Measurements from ENCODE around the gene TCERG1L.
"Not testable (repeated sequence)": the region's sequence is repeated elsewhere in the genome, so short reads cannot be mapped to it uniquely, and the experiment has no call there.

The TCERG1L gene

DNA sequence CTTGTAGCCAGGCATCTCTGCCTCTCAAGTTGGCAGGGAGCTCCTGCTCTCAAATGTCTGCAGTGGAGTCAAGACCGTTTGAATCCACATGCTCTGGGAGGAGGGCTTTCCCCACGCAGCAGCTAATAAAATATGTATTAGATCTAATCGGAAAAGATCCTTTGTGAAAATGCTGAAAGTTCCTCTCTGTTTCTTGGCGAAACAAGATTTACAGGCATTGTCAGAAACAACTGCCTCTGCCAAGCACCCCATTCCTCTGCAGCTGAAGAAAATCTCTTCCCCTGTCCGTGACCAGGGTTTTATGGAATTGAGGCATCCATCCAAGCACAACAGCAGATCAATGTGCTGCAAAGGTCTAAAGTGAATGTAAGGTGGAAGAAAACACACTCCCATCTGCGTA lies 165.8 kb downstream of the TCERG1L start:
- no peaks in the 10 kb centered on the region for H3K36me3 ChIP-seq (ENCODE audit: control insufficient read depth, insufficient read depth, low read length)
- no peak overlapping the region for H3K27ac ChIP-seq (ENCODE audit: low read length)
- WGBS (ENCODE audit: insufficient coverage, insufficient read length): no CpG with 5 or more reads among the region's 6 CpGs
- no peaks in the 10 kb centered on the region for H3K4me1 ChIP-seq (ENCODE audit: control insufficient read depth, insufficient read depth, low read length)
- H3K27me3 ChIP-seq (ENCODE audit: control insufficient read depth, insufficient read depth, low read length): no peaks in the 10 kb centered on the region
- H3K9me3 ChIP-seq (ENCODE audit: control insufficient read depth, insufficient read depth, low read length): peaks cover 37% of the 10 kb centered on the region
- no peak for DNase-seq (ENCODE audit: low read depth, low spot score)
- H3K4me3 ChIP-seq (ENCODE audit: low read length): no peak overlapping the region

DNA sequence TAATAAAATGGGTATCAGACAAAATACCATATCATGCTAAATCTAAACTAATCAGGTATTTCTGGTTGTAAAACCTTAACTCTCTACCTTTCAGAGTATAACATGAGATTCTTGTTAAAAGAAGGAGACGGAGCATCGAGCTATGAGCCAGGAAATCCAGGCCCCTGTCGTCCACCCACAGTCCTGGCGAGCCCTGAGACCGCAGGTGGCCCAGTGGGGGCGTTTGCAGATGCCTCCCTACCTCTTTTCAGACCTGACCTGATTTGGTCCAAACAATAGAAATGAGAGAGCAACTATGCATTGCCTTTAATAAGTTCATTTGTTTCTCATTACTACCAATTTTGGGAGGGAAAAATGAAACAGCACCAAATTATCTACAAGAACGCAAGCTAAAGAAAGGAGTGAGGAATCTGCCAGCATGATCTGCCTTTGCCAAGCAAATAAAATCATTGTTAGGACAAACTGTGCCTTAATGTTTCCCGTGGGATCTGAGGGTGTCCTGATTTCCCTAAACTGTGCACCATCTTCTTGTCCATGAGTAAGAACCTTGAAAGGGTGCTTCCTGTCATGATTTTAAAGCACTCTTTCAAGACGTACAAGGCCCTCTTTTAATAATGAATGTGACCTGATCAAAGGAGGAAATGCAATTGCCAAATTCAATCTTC lies 166.7 kb downstream of the TCERG1L start:
- no peaks in the 10 kb centered on the region for H3K36me3 ChIP-seq (ENCODE audit: control insufficient read depth, insufficient read depth, low read length)
- DNase-seq (ENCODE audit: low read depth, low spot score): no peak
- peaks cover 34% of the 10 kb centered on the region for H3K9me3 ChIP-seq (ENCODE audit: control insufficient read depth, insufficient read depth, low read length)
- no peaks in the 10 kb centered on the region for H3K27me3 ChIP-seq (ENCODE audit: control insufficient read depth, insufficient read depth, low read length)
- WGBS (ENCODE audit: insufficient coverage, insufficient read length): no CpG with 5 or more reads among the region's 9 CpGs
- no peaks in the 10 kb centered on the region for H3K4me1 ChIP-seq (ENCODE audit: control insufficient read depth, insufficient read depth, low read length)
- no peak overlapping the region for H3K4me3 ChIP-seq (ENCODE audit: low read length)
- H3K27ac ChIP-seq (ENCODE audit: low read length): no peak overlapping the region

DNA sequence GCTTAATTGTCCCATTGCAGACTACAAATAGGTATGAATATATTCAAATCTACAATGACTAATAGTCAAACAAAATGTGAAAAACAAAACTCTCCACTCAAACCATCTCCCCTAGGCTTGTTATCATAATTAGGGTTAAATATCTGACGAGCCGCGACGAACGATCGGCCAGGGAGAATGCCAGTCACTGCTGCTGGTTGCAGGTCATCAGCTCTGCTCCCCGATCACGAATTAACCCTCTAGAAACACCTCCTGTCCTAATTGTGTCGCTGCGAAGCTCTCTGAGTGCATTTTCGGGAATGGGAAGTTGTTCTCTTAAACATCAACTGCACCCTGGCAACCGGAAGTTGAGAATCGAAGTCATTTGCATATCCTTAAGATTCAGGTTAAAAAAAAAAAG lies 167.3 kb downstream of the TCERG1L start:
- H3K27me3 ChIP-seq (ENCODE audit: control insufficient read depth, insufficient read depth, low read length): no peaks in the 10 kb centered on the region
- no peak overlapping the region for H3K27ac ChIP-seq (ENCODE audit: low read length)
- H3K4me3 ChIP-seq (ENCODE audit: low read length): no peak overlapping the region
- peaks cover 31% of the 10 kb centered on the region for H3K9me3 ChIP-seq (ENCODE audit: control insufficient read depth, insufficient read depth, low read length)
- H3K4me1 ChIP-seq (ENCODE audit: control insufficient read depth, insufficient read depth, low read length): no peaks in the 10 kb centered on the region
- no peaks in the 10 kb centered on the region for H3K36me3 ChIP-seq (ENCODE audit: control insufficient read depth, insufficient read depth, low read length)
- DNase-seq (ENCODE audit: low read depth, low spot score): no peak
- WGBS (ENCODE audit: insufficient coverage, insufficient read length): no CpG with 5 or more reads among the region's 13 CpGs

DNA sequence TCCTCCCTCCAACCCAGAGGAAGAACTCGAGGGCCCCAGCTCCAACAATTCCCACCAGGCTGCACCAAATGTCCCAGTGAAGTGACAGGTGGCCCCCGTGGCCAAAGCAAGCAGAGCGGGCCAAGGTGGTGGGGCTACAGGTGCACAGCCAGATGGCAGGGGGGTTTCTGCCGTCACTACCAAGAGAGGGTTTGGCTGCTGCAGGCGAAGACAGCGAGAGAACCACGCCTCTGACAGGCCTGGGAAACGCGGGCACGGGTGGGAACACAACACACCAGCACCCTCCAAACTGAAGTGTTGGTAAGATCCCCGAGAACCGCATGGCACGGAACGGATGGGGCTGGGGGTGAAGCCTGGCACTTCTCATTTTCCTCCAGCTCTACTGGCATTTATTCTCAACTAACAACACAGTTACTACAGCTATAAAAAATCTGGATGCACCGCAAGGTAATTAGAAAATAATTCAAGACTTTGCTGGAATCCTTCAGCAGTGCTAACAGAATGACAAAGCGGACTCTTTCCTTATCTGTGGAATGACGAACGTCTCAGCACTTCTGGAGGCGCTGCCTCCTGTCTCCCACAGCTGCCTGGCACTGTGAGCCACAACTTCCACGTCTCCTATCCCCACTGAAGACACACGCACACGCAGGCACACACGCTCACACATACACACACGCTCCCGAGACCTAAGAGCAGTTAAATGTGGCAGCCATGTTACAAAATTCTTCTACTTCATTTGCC lies 167.9 kb downstream of the TCERG1L start:
- no CpG with 5 or more reads among the region's 25 CpGs for WGBS (ENCODE audit: insufficient coverage, insufficient read length)
- H3K27me3 ChIP-seq (ENCODE audit: control insufficient read depth, insufficient read depth, low read length): no peaks in the 10 kb centered on the region
- no peak overlapping the region for H3K4me3 ChIP-seq (ENCODE audit: low read length)
- H3K9me3 ChIP-seq (ENCODE audit: control insufficient read depth, insufficient read depth, low read length): peaks cover 30% of the 10 kb centered on the region
- H3K4me1 ChIP-seq (ENCODE audit: control insufficient read depth, insufficient read depth, low read length): no peaks in the 10 kb centered on the region
- no peaks in the 10 kb centered on the region for H3K36me3 ChIP-seq (ENCODE audit: control insufficient read depth, insufficient read depth, low read length)
- no peak overlapping the region for H3K27ac ChIP-seq (ENCODE audit: low read length)
- DNase-seq (ENCODE audit: low read depth, low spot score): no peak

DNA sequence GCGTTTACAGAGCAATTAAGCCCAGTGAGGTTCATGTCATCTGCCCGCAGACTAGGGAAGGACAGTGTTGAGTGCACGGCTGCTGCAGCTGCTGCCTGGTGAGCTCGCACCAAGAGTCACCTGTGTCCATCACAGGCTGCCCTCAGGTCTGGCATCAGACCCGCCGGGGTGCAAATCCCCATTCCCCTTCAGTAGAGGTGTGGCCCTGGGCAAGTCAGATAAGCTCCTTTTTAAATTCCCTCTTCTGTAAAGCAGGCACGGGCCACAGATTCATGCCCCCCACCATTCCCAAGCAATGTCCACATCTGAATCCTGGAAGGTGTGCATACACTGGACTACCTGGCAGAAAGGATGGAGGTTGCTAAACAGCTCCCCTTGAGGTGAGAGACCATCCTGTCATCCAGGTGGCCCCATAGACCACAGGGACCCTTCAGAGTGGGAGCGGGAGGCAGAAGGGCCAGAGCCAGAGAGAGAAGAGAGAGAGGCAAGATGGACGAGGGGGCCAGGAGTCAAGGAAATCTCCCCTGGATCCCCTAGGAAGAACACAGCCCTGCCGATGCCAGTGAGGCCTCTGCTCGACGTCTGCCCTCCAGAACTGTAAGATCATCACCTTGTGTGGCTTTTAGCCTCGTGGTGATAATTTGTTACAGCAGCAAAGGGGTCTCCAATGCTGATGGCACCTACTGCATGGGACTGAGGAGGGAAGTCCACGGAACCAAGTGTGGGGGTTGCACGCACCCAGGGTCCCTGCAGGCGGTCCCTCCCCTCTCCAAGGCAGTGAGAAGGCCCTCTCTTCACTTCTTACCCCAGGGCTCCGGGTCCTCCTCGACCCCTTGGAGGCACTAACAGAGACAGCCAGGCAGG lies 168.8 kb downstream of the TCERG1L start:
- Histone ChIP-seq H3K4me1 (ENCODE audit: control insufficient read depth, insufficient read depth, low read length) (no peaks in the 10 kb centered on the region), H3K9me3 (ENCODE audit: control insufficient read depth, insufficient read depth, low read length) (peaks cover 29% of the 10 kb centered on the region), H3K27ac (ENCODE audit: low read length) (no peak overlapping the region), H3K36me3 (ENCODE audit: control insufficient read depth, insufficient read depth, low read length) (no peaks in the 10 kb centered on the region), H3K4me3 (ENCODE audit: low read length) (no peak overlapping the region), H3K27me3 (ENCODE audit: control insufficient read depth, insufficient read depth, low read length) (no peaks in the 10 kb centered on the region)
- no CpG with 5 or more reads among the region's 18 CpGs for WGBS (ENCODE audit: insufficient coverage, insufficient read length)
- no peak for DNase-seq (ENCODE audit: low read depth, low spot score)

DNA sequence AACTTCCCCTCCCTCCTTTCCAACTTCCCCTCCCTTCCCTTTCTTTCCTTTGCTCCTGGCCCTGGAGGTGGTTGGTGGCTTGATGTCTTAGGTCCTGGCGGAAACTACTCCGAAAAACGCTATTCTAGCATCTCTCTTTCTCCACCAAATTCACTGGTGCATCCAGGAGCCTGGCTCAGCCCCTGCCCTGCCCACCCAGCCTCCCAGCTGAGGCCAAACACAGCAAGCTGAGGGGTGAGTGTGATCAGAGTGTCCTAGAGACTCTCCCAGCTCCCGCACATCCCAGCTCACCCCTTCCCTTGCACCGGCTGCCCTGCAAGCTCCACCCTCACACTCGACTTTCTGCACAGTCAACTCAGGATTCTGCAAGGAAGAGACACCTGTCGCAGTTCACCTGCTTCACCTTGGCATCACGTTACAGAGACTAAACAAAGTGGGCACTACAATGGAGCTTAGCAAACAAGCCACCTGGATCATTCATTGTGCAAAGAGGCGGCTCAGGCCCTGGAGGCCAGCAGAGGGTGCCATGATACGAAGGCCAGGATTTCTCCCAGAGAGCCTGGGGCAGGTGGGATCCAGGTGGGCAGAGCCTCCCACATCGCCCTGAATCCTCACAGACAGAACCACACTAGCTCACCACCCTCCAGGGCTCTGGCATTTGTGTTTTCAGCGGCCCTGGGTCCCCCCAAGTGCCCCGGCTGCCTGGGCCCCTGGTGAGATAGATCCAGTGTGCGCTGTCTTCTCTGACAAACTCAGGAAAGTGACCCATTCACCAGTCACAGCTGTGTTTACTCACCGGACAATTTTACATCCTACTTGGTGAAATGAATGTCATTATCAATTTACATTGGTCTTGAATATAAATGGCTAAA lies 169.6 kb downstream of the TCERG1L start:
- DNase-seq (ENCODE audit: low read depth, low spot score): no peak
- H3K27ac ChIP-seq (ENCODE audit: low read length): no peak overlapping the region
- no CpG with 5 or more reads among the region's 15 CpGs for WGBS (ENCODE audit: insufficient coverage, insufficient read length)
- no peak overlapping the region for H3K4me3 ChIP-seq (ENCODE audit: low read length)
- H3K36me3 ChIP-seq (ENCODE audit: control insufficient read depth, insufficient read depth, low read length): no peaks in the 10 kb centered on the region
- H3K27me3 ChIP-seq (ENCODE audit: control insufficient read depth, insufficient read depth, low read length): no peaks in the 10 kb centered on the region
- peaks cover 32% of the 10 kb centered on the region for H3K9me3 ChIP-seq (ENCODE audit: control insufficient read depth, insufficient read depth, low read length)
- no peaks in the 10 kb centered on the region for H3K4me1 ChIP-seq (ENCODE audit: control insufficient read depth, insufficient read depth, low read length)

DNA sequence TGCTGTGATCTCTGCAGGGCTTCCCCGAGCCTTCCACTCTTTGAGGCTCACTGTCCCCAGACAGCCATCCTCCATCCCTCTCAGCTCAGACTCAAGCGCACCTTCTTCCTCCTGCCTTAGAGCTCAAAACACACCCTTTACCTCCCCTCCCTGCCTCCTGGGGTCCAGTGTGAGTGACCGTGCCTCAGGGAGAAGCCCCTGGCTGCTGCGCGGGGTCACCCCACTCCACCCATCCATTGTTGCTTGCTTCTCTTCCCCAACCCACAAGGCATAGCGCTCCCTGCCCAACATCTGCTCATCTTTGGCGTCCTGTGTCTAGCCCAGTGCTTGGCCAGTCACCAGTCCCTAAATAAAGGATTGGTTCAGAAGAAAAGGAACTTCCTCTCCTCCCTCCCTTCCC lies 170.3 kb downstream of the TCERG1L start:
- Histone ChIP-seq H3K27me3 (ENCODE audit: control insufficient read depth, insufficient read depth, low read length) (no peaks in the 10 kb centered on the region), H3K9me3 (ENCODE audit: control insufficient read depth, insufficient read depth, low read length) (peaks cover 32% of the 10 kb centered on the region), H3K4me1 (ENCODE audit: control insufficient read depth, insufficient read depth, low read length) (no peaks in the 10 kb centered on the region), H3K27ac (ENCODE audit: low read length) (no peak overlapping the region), H3K36me3 (ENCODE audit: control insufficient read depth, insufficient read depth, low read length) (no peaks in the 10 kb centered on the region), H3K4me3 (ENCODE audit: low read length) (no peak overlapping the region)
- no peak for DNase-seq (ENCODE audit: low read depth, low spot score)
- WGBS (ENCODE audit: insufficient coverage, insufficient read length): no CpG with 5 or more reads among the region's 7 CpGs

DNA sequence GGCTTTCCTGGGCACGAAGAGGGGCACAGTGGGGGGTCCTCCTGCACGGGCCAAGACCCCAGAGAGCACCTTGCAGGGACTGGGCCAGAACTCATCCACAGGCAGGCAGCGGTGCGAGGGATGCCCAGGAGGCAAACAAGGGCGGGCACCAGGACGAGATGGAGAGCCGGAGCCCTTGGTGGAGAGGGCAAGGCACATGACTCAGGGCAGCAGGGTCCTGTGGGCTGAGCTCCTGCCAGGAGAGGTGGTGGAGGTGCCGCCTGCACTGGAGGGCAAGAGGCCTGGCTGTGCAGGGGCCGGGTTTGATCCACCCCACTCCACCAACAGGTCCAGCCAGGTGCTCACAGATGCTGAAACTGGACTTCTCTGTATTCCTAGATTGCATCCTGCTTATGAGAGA lies 170.9 kb downstream of the TCERG1L start:
- peaks cover 37% of the 10 kb centered on the region for H3K9me3 ChIP-seq (ENCODE audit: control insufficient read depth, insufficient read depth, low read length)
- no peaks in the 10 kb centered on the region for H3K36me3 ChIP-seq (ENCODE audit: control insufficient read depth, insufficient read depth, low read length)
- WGBS (ENCODE audit: insufficient coverage, insufficient read length): no CpG with 5 or more reads among the region's 9 CpGs
- H3K27me3 ChIP-seq (ENCODE audit: control insufficient read depth, insufficient read depth, low read length): no peaks in the 10 kb centered on the region
- H3K4me3 ChIP-seq (ENCODE audit: low read length): no peak overlapping the region
- H3K4me1 ChIP-seq (ENCODE audit: control insufficient read depth, insufficient read depth, low read length): no peaks in the 10 kb centered on the region
- H3K27ac ChIP-seq (ENCODE audit: low read length): no peak overlapping the region
- no peak for DNase-seq (ENCODE audit: low read depth, low spot score)

DNA sequence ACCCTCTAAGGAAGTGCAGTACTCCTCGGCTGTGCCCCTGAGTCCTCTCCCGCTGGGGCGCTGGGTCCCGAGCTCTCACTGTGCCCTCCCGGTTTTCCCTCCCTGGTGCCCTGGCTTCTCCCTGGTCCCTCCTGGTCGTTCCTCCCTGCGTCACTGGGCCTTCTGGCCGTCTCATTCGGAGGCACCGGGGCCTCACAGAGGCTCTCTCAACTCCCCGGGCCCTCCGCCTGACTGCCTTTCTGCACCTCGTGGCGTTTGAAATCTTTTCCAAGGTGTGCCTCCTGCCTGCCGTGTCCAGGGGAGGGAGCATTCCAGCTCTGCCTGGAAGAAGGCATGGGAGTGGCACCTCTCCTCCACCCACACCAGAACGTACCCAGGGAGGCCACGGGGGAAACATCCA lies 174.3 kb downstream of the TCERG1L start:
- Histone ChIP-seq H3K27ac (ENCODE audit: low read length) (no peak overlapping the region), H3K36me3 (ENCODE audit: control insufficient read depth, insufficient read depth, low read length) (no peaks in the 10 kb centered on the region), H3K4me3 (ENCODE audit: low read length) (no peak overlapping the region), H3K27me3 (ENCODE audit: control insufficient read depth, insufficient read depth, low read length) (no peaks in the 10 kb centered on the region), H3K9me3 (ENCODE audit: control insufficient read depth, insufficient read depth, low read length) (peaks cover 35% of the 10 kb centered on the region), H3K4me1 (ENCODE audit: control insufficient read depth, insufficient read depth, low read length) (no peaks in the 10 kb centered on the region)
- no CpG with 5 or more reads among the region's 17 CpGs for WGBS (ENCODE audit: insufficient coverage, insufficient read length)
- DNase-seq (ENCODE audit: low read depth, low spot score): no peak

DNA sequence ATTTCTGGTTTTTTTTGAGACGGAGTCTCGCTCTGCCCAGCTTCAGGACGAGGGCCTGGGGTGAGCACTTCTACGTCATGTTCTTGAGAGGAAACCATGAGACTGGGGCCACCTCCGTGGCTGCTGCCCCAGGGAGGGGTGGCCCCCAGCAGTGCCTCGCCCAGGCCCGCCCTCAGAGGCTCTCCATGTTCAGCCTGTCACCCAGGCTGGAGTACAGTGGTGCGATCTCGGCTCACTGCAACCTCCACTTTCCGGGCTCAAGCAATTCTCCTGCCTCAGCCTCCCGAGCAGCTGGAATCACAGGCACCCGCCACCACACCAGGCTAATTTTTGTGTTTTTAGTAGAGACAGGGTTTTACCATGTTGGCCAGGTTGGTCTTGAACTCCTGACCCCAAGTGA lies 175.2 kb downstream of the TCERG1L start:
- H3K36me3 ChIP-seq (ENCODE audit: control insufficient read depth, insufficient read depth, low read length); H3K4me3 ChIP-seq (ENCODE audit: low read length); H3K27me3 ChIP-seq (ENCODE audit: control insufficient read depth, insufficient read depth, low read length); H3K4me1 ChIP-seq (ENCODE audit: control insufficient read depth, insufficient read depth, low read length); DNase-seq (ENCODE audit: low read depth, low spot score); H3K27ac ChIP-seq (ENCODE audit: low read length): not testable (repeated sequence)
- peaks cover 33% of the 10 kb centered on the region for H3K9me3 ChIP-seq (ENCODE audit: control insufficient read depth, insufficient read depth, low read length)
- WGBS (ENCODE audit: insufficient coverage, insufficient read length): no CpG with 5 or more reads among the region's 12 CpGs

Data from iPS DF 6.9 (cell line).